NT2/D1 (cell line): Measurements from ENCODE around the gene ITPK1.

Source experiments
- DNase-seq: peaks from one replicate; pipeline ENCODE4 v3.0.0-alpha.2; 2011; ENCODE audit warnings: low read depth, low spot score
- H3K27me3 ChIP-seq: 2 replicates; pipeline ENCODE4 v1.6.0; 2011; ENCODE audit warnings: mild to moderate bottlenecking; ENCODE audit not compliant: insufficient read length, insufficient read depth
- H3K36me3 ChIP-seq: 2 replicates; pipeline ENCODE4 v1.6.1; 2011; ENCODE audit warnings: mild to moderate bottlenecking, low read length, mixed read lengths; ENCODE audit not compliant: insufficient read depth, insufficient read length
- H3K4me1 ChIP-seq: 2 replicates; pipeline ENCODE4 v1.5.1; 2011; ENCODE audit not compliant: insufficient read depth, insufficient read length
- H3K4me3 ChIP-seq: 2 replicates; pipeline ENCODE4 v1.5.1; 2011; ENCODE audit warnings: low read depth; ENCODE audit not compliant: insufficient read length
- H3K9ac ChIP-seq: 2 replicates; pipeline ENCODE4 v1.6.0; 2011; ENCODE audit warnings: low read depth; ENCODE audit not compliant: insufficient read length
- H3K9me3 ChIP-seq: 2 replicates; pipeline ENCODE4 v1.5.1; 2011; ENCODE audit warnings: mild to moderate bottlenecking, low read length; ENCODE audit not compliant: insufficient read depth
- SUZ12 ChIP-seq: IDR thresholded peaks from 2 replicates; pipeline ENCODE4 v1.6.1; 2011; ENCODE audit not compliant: insufficient read length, insufficient read depth; ENCODE audit errors: extremely low read depth
- YY1 ChIP-seq: IDR thresholded peaks from 2 replicates; pipeline ENCODE4 v1.6.1; 2011; ENCODE audit not compliant: insufficient read length, insufficient read depth
- ZNF274 ChIP-seq: IDR thresholded peaks from 2 replicates; pipeline ENCODE4 v1.6.1; 2011; ENCODE audit warnings: mild to moderate bottlenecking, low read depth, low read length

The ITPK1 gene

GRCh38 chr14:92962031-92962830 lies 153.5 kb downstream of the ITPK1 start:
- Histone ChIP-seq H3K4me3 (no peak overlapping the region), H3K27me3 (no peaks in the 10 kb centered on the region), H3K9me3 (peaks cover 9% of the 10 kb centered on the region; the same call in 1 of the 2 replicates), H3K36me3 (peaks cover 11% of the 10 kb centered on the region), H3K9ac (no peak overlapping the region), H3K4me1 (peaks cover 2% of the 10 kb centered on the region)
- no peak for DNase-seq
- TF ChIP-seq YY1 (no peak), SUZ12 (no peak), ZNF274 (no peak)

GRCh38 chr14:92961567-92961855 lies 154.2 kb downstream of the ITPK1 start:
- H3K36me3 ChIP-seq, result peaks cover 13% of the 10 kb centered on the region
- H3K27me3 ChIP-seq, result no peaks in the 10 kb centered on the region
- DNase-seq, result no peak
- peaks cover 9% of the 10 kb centered on the region; the same call in 1 of the 2 replicates for H3K9me3 ChIP-seq
- no peak overlapping the region for H3K9ac ChIP-seq
- H3K4me1 ChIP-seq, result peaks cover 2% of the 10 kb centered on the region
- TF ChIP-seq ZNF274, result no peak
- TF ChIP-seq SUZ12, result no peak
- TF ChIP-seq YY1, result no peak
- H3K4me3 ChIP-seq, result no peak overlapping the region

- Histone ChIP-seq H3K4me1 (peaks cover 2% of the 10 kb centered on the region), H3K36me3 (peaks cover 13% of the 10 kb centered on the region), H3K4me3 (no peak overlapping the region), H3K9me3 (peaks cover 9% of the 10 kb centered on the region; the same call in 1 of the 2 replicates), H3K27me3 (no peaks in the 10 kb centered on the region), H3K9ac (no peak overlapping the region)
- no peak for TF ChIP-seq YY1
- no peak for TF ChIP-seq ZNF274
- no peak for TF ChIP-seq SUZ12
- DNase-seq, result no peak
Measured at GRCh38 chr14:92960706-92961566, 154.8 kb downstream of the ITPK1 start.

GRCh38 chr14:92959761-92960680 lies 155.7 kb downstream of the ITPK1 start:
- no peak for TF ChIP-seq SUZ12
- TF ChIP-seq YY1, result no peak
- Histone ChIP-seq H3K36me3 (peaks cover 13% of the 10 kb centered on the region), H3K4me1 (peaks cover 2% of the 10 kb centered on the region), H3K27me3 (no peaks in the 10 kb centered on the region), H3K9me3 (peaks cover 7% of the 10 kb centered on the region; the same call in 1 of the 2 replicates), H3K4me3 (no peak overlapping the region), H3K9ac (no peak overlapping the region)
- DNase-seq, result no peak

- Histone ChIP-seq H3K9ac (no peak overlapping the region), H3K36me3 (peaks cover 13% of the 10 kb centered on the region), H3K27me3 (no peaks in the 10 kb centered on the region), H3K4me3 (no peak overlapping the region), H3K9me3 (no peaks in the 10 kb centered on the region), H3K4me1 (peaks cover 2% of the 10 kb centered on the region)
- no peak for DNase-seq
- TF ChIP-seq ZNF274 (no peak), SUZ12 (no peak), YY1 (no peak)
Measured at GRCh38 chr14:92959189-92959531, 156.6 kb downstream of the ITPK1 start.

GRCh38 chr14:92958373-92959188 lies 157.1 kb downstream of the ITPK1 start:
- Histone ChIP-seq H3K9ac (no peak overlapping the region), H3K4me3 (no peak overlapping the region), H3K9me3 (no peaks in the 10 kb centered on the region), H3K36me3 (peaks cover 13% of the 10 kb centered on the region), H3K27me3 (no peaks in the 10 kb centered on the region), H3K4me1 (peaks cover 2% of the 10 kb centered on the region)
- TF ChIP-seq ZNF274 (no peak), SUZ12 (no peak), YY1 (no peak)
- DNase-seq, result no peak
